DND-41 (cell line): ENCODE measurements around the gene LIN9.

Experiments
- CTCF ChIP-seq: IDR thresholded peaks from 2 replicates; pipeline ENCODE4 v1.5.1; 2012; ENCODE audit warnings: borderline replicate concordance, low read length, moderate library complexity, mild to moderate bottlenecking; ENCODE audit not compliant: poor library complexity, severe bottlenecking; ENCODE audit errors: extremely low read depth
- EZH2 ChIP-seq: IDR thresholded peaks from 3 replicates; pipeline ENCODE4 v1.6.1; 2012; ENCODE audit warnings: borderline replicate concordance, low read depth, mild to moderate bottlenecking, moderate library complexity, low read length, inconsistent platforms; ENCODE audit not compliant: severe bottlenecking

GRCh38 chr1:226211181-226211821 lies 97.7 kb downstream of the LIN9 start:
- TF ChIP-seq CTCF (no peak), EZH2 (no peak)
